Dedifferentiated amniotic fluid mesenchymal stem cell (primary cell): ENCODE data around the gene CDKL2.

Source experiments
- DNase-seq: peaks from one replicate; pipeline ENCODE4 v3.0.0-alpha.2; 2016; ENCODE audit errors: extremely low spot score

Gene CDKL2

GRCh38 chr4:75639124-75639695, 8.9 kb upstream of the CDKL2 start:
- no peak for DNase-seq

GRCh38 chr4:75637827-75638226, 7.5 kb upstream of the CDKL2 start:
- no peak for DNase-seq

- no peak for DNase-seq
Observed at GRCh38 chr4:75637176-75637575, 6.8 kb upstream of the CDKL2 start.

GRCh38 chr4:75634951-75635350, 4.6 kb upstream of the CDKL2 start:
- DNase-seq, result no peak

- DNase-seq, result no peak
Observed at GRCh38 chr4:75634281-75634680, 4.0 kb upstream of the CDKL2 start.

GRCh38 chr4:75633846-75634245, 3.5 kb upstream of the CDKL2 start:
- no peak for DNase-seq

GRCh38 chr4:75630937-75631329, 605 bp upstream of the CDKL2 start:
- no peak for DNase-seq

GRCh38 chr4:75629239-75629638, 1.1 kb downstream of the CDKL2 start:
- no peak for DNase-seq

- DNase-seq, result no peak
Observed at GRCh38 chr4:75623026-75623425, 7.3 kb downstream of the CDKL2 start.

- no peak for DNase-seq
Observed at GRCh38 chr4:75621715-75622114, 8.6 kb downstream of the CDKL2 start.

GRCh38 chr4:75612306-75612705, 18.0 kb downstream of the CDKL2 start:
- no peak for DNase-seq

GRCh38 chr4:75605928-75606327, 24.4 kb downstream of the CDKL2 start:
- peak; percentile 23 for DNase-seq

- no peak for DNase-seq
Observed at GRCh38 chr4:75599647-75600046, 30.7 kb downstream of the CDKL2 start.

GRCh38 chr4:75598390-75598789, 31.9 kb downstream of the CDKL2 start:
- DNase-seq, result no peak

- DNase-seq, result no peak
Observed at GRCh38 chr4:75596061-75596460, 34.3 kb downstream of the CDKL2 start.

GRCh38 chr4:75593393-75593792, 36.9 kb downstream of the CDKL2 start:
- DNase-seq, result no peak

- DNase-seq, result no peak
Observed at GRCh38 chr4:75584067-75584466, 46.3 kb downstream of the CDKL2 start.

- no peak for DNase-seq
Observed at GRCh38 chr4:75567725-75568124, 62.6 kb downstream of the CDKL2 start.

- DNase-seq, result no peak
Observed at GRCh38 chr4:75566911-75567310, 63.4 kb downstream of the CDKL2 start.

GRCh38 chr4:75565481-75565880, 64.8 kb downstream of the CDKL2 start:
- no peak for DNase-seq

- no peak for DNase-seq
Observed at GRCh38 chr4:75564023-75564422, 66.3 kb downstream of the CDKL2 start.

GRCh38 chr4:75561789-75562188, 68.5 kb downstream of the CDKL2 start:
- no peak for DNase-seq

- no peak for DNase-seq
Observed at GRCh38 chr4:75557696-75558095, 72.6 kb downstream of the CDKL2 start.
